ENCODE results near the gene CFTR. TPM values are rescaled to one million over a fixed set of nuclear protein-coding genes. Genes with fewer than 3 reads are reported as not detected.

CFTR gene
- total RNA-seq, 1 donor from 2014 or later, result 11.0 TPM

DNA sequence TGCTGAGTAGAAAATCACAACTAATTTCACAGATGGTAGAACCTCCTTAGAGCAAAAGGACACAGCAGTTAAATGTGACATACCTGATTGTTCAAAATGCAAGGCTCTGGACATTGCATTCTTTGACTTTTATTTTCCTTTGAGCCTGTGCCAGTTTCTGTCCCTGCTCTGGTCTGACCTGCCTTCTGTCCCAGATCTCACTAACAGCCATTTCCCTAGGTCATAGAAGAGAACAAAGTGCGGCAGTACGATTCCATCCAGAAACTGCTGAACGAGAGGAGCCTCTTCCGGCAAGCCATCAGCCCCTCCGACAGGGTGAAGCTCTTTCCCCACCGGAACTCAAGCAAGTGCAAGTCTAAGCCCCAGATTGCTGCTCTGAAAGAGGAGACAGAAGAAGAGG lies 186.9 kb downstream of the CFTR start:
- no peak overlapping the region for H3K4me3 Mint-ChIP-seq
- H3K27me3 Mint-ChIP-seq, result no peaks in the 10 kb centered on the region
- H3K27ac Mint-ChIP-seq, result peak overlapping the region; percentile 88
- TF ChIP-seq, protein P1, sequence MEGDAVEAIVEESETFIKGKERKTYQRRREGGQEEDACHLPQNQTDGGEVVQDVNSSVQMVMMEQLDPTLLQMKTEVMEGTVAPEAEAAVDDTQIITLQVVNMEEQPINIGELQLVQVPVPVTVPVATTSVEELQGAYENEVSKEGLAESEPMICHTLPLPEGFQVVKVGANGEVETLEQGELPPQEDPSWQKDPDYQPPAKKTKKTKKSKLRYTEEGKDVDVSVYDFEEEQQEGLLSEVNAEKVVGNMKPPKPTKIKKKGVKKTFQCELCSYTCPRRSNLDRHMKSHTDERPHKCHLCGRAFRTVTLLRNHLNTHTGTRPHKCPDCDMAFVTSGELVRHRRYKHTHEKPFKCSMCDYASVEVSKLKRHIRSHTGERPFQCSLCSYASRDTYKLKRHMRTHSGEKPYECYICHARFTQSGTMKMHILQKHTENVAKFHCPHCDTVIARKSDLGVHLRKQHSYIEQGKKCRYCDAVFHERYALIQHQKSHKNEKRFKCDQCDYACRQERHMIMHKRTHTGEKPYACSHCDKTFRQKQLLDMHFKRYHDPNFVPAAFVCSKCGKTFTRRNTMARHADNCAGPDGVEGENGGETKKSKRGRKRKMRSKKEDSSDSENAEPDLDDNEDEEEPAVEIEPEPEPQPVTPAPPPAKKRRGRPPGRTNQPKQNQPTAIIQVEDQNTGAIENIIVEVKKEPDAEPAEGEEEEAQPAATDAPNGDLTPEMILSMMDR (conservative IDR thresholded peaks at IDR 0.05), result no peak
- no peak for DNase-seq (ENCODE audit: extremely low spot score, unreplicated experiment)
- H3K4me1 Mint-ChIP-seq (ENCODE audit: unreplicated experiment), result peaks cover 17% of the 10 kb centered on the region
- H3K9me3 Mint-ChIP-seq, result peaks cover 8% of the 10 kb centered on the region
- no peaks in the 10 kb centered on the region for H3K36me3 Mint-ChIP-seq

DNA sequence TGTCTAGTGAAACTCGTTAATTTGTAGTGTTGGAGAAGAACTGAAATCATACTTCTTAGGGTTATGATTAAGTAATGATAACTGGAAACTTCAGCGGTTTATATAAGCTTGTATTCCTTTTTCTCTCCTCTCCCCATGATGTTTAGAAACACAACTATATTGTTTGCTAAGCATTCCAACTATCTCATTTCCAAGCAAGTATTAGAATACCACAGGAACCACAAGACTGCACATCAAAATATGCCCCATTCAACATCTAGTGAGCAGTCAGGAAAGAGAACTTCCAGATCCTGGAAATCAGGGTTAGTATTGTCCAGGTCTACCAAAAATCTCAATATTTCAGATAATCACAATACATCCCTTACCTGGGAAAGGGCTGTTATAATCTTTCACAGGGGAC lies 187.6 kb downstream of the CFTR start:
- no peak overlapping the region for H3K4me3 Mint-ChIP-seq
- peak overlapping the region; percentile 2 for H3K27ac Mint-ChIP-seq
- H3K36me3 Mint-ChIP-seq, result no peaks in the 10 kb centered on the region
- H3K27me3 Mint-ChIP-seq, result no peaks in the 10 kb centered on the region
- TF ChIP-seq, protein P1 (conservative IDR thresholded peaks at IDR 0.05), result no peak
- DNase-seq (ENCODE audit: extremely low spot score, unreplicated experiment), result no peak
- peaks cover 8% of the 10 kb centered on the region for H3K9me3 Mint-ChIP-seq
- H3K4me1 Mint-ChIP-seq (ENCODE audit: unreplicated experiment), result peaks cover 17% of the 10 kb centered on the region

DNA sequence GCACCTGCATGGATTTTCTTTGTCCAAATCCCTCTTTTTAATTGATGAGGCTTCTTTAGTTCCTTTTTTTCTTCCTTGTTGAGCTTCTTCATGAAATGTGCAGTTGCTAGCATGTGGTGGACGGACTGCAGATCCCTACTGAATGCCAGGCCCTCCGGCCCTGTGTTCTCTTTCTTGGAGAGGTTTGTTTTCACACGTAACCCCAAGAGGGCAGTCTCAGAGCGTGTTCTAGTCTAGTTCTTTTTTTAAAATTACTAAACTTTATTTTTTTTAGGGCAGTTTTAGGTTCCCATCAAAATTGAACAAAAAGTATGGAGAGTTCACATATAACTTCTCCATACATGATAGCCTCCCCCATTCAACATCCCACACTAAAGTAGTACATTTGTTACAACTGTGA lies 190.0 kb downstream of the CFTR start:
- H3K9me3 Mint-ChIP-seq, result no peaks in the 10 kb centered on the region
- no peak overlapping the region for H3K4me3 Mint-ChIP-seq
- H3K27me3 Mint-ChIP-seq, result no peaks in the 10 kb centered on the region
- TF ChIP-seq, protein P1 (conservative IDR thresholded peaks at IDR 0.05), result peak; percentile 30
- H3K4me1 Mint-ChIP-seq (ENCODE audit: unreplicated experiment), result peaks cover 7% of the 10 kb centered on the region
- DNase-seq (ENCODE audit: extremely low spot score, unreplicated experiment), result no peak
- no peaks in the 10 kb centered on the region for H3K36me3 Mint-ChIP-seq
- H3K27ac Mint-ChIP-seq, result no peak overlapping the region

DNA sequence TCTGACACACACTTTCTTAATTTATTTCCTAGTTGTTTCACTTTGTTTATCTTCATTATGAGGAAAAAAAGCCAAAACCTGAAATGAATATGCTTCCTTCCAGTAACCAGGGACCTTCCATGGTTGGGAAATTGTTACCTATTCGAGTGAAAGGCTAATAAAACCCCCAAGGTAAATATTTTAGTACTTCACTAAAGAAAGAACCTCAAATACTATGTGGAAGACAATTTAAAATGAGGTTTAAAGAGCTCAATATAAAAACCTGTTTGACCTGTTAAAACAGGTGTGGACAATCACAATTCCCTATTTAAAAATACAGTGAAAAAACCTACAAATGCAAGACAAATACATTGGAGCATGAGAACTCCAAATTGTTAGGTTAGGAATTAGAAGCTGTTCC lies 192.6 kb downstream of the CFTR start:
- H3K27ac Mint-ChIP-seq, result peak overlapping the region; percentile 90
- no peaks in the 10 kb centered on the region for H3K27me3 Mint-ChIP-seq
- TF ChIP-seq, protein P1 (conservative IDR thresholded peaks at IDR 0.05), result no peak
- no peaks in the 10 kb centered on the region for H3K9me3 Mint-ChIP-seq
- H3K4me3 Mint-ChIP-seq, result no peak overlapping the region
- peaks cover 12% of the 10 kb centered on the region for H3K4me1 Mint-ChIP-seq (ENCODE audit: unreplicated experiment)
- no peak for DNase-seq (ENCODE audit: extremely low spot score, unreplicated experiment)
- H3K36me3 Mint-ChIP-seq, result no peaks in the 10 kb centered on the region

DNA sequence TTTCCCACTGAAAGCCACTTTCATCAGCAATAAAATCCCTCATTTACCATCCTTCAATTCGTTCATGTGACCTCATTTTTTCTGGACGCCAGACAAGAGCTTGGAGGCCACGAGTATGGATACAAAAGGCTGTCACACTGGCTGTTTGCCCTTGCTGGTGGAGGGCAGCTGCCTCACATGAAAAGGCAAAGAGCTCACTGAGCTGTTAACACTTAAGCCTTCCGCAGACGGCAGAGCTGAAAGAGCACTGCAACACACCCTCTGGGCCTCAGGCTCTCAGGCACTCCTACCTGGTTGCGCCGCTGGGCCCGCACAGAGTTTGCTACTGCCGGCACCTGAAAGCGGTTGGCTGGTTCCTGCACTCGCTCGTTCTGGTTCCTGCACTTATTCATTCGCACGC lies 193.5 kb downstream of the CFTR start:
- H3K27ac Mint-ChIP-seq, result peak overlapping the region; percentile 90
- no peaks in the 10 kb centered on the region for H3K9me3 Mint-ChIP-seq
- peak overlapping the region; percentile 82 for H3K4me3 Mint-ChIP-seq
- H3K4me1 Mint-ChIP-seq (ENCODE audit: unreplicated experiment), result peaks cover 12% of the 10 kb centered on the region
- no peaks in the 10 kb centered on the region for H3K36me3 Mint-ChIP-seq
- H3K27me3 Mint-ChIP-seq, result no peaks in the 10 kb centered on the region
- TF ChIP-seq, protein P1 (conservative IDR thresholded peaks at IDR 0.05), result no peak
- DNase-seq (ENCODE audit: extremely low spot score, unreplicated experiment), result peak; percentile 68

DNA sequence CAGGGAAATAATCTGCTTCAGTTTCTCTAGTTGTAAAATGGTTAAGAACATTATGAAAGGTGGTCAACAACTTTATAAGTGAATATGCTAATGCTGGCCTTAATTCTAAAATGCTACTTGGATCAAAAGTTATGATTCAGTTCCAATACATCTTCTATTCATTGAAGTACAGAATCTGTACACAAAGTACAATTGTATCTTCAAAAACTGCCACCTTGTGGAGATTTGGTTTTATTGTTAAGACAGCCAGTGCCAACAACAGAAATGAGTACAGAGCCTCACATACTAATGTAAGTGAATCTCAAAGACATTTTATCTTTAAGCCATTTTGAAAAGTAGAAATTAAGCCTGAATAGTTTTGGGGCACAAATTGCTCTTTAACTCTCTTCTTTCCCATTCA lies 194.0 kb downstream of the CFTR start:
- H3K36me3 Mint-ChIP-seq, result no peaks in the 10 kb centered on the region
- no peak for DNase-seq (ENCODE audit: extremely low spot score, unreplicated experiment)

More for the DNA sequence above, 194.0 kb downstream of the CFTR start:
- H3K4me1 Mint-ChIP-seq (ENCODE audit: unreplicated experiment), result peaks cover 12% of the 10 kb centered on the region
- TF ChIP-seq, protein P1 (conservative IDR thresholded peaks at IDR 0.05), result peak; percentile 65
- peak overlapping the region; percentile 90 for H3K27ac Mint-ChIP-seq
- H3K27me3 Mint-ChIP-seq, result no peaks in the 10 kb centered on the region
- no peaks in the 10 kb centered on the region for H3K9me3 Mint-ChIP-seq
- H3K4me3 Mint-ChIP-seq, result peak overlapping the region; percentile 82
